Stimulated activated CD4-positive, alpha-beta T cell treated with anti-CD3 and anti-CD28 coated beads, Interleukin-4, amount 100 ng/mL, for 48 hours (primary cell): Measurements from ENCODE around the gene ECE1.
"Not testable (repeated sequence)": the region's sequence is repeated elsewhere in the genome, so short reads cannot be mapped to it uniquely, and the experiment has no call there.

Source experiments
- DNase-seq, 2 donors: peaks; one replicate each; pipeline ENCODE4 v3.0.0-alpha.2; 2020; ENCODE audit warnings: low read depth in 2 of 2

The ECE1 gene

GRCh38 chr1:21229246-21230000 is 60.8 kb downstream of the ECE1 start:
- DNase-seq = no peak

GRCh38 chr1:21228224-21228623 is 62.0 kb downstream of the ECE1 start:
- DNase-seq = not testable (repeated sequence)

GRCh38 chr1:21225065-21225464 is 65.2 kb downstream of the ECE1 start:
- DNase-seq = no peak

GRCh38 chr1:21220815-21221214 is 69.4 kb downstream of the ECE1 start:
- no peak for DNase-seq

GRCh38 chr1:21219674-21220073 is 70.6 kb downstream of the ECE1 start:
- DNase-seq = no peak

- peak; percentile 43 to 56 for DNase-seq
Observed at GRCh38 chr1:21217812-21218596, 72.3 kb downstream of the ECE1 start.

- DNase-seq = peak; percentile 66 to 68
Observed at GRCh38 chr1:21216835-21217811, 73.1 kb downstream of the ECE1 start.

GRCh38 chr1:21212126-21212525 is 78.1 kb downstream of the ECE1 start:
- no peak for DNase-seq

GRCh38 chr1:21208137-21208700 is 82.0 kb downstream of the ECE1 start:
- not testable (repeated sequence) for DNase-seq

- no peak for DNase-seq
Observed at GRCh38 chr1:21206117-21206516, 84.1 kb downstream of the ECE1 start.

- no peak for DNase-seq
Observed at GRCh38 chr1:21205416-21205815, 84.8 kb downstream of the ECE1 start.

- no peak for DNase-seq
Observed at GRCh38 chr1:21201650-21202049, 88.6 kb downstream of the ECE1 start.

- not testable (repeated sequence) for DNase-seq
Observed at GRCh38 chr1:21201238-21201637, 89.0 kb downstream of the ECE1 start.

GRCh38 chr1:21200767-21201166 is 89.5 kb downstream of the ECE1 start:
- no peak for DNase-seq

GRCh38 chr1:21198929-21199328 is 91.3 kb downstream of the ECE1 start:
- DNase-seq = no peak

- DNase-seq = no peak
Observed at GRCh38 chr1:21192871-21193270, 97.4 kb downstream of the ECE1 start.

GRCh38 chr1:21192284-21192683 is 98.0 kb downstream of the ECE1 start:
- no peak for DNase-seq

GRCh38 chr1:21190771-21191170 is 99.5 kb downstream of the ECE1 start:
- DNase-seq = not testable (repeated sequence)

GRCh38 chr1:21189906-21190500 is 100.3 kb downstream of the ECE1 start:
- DNase-seq = no peak

GRCh38 chr1:21189421-21189820 is 100.8 kb downstream of the ECE1 start:
- no peak for DNase-seq

- DNase-seq = no peak
Observed at GRCh38 chr1:21188235-21188634, 102.0 kb downstream of the ECE1 start.
